Ovary (tissue), 9 donors: ENCODE data around the gene CALML5. TPM values are rescaled to one million over a fixed set of nuclear protein-coding genes. Genes with fewer than 3 reads are reported as not detected.
A peak's percentile ranks its signal among the peaks of the same experiment; 100 is the strongest.

Experiments
- DNase-seq, 5 donors: peaks; one replicate each; pipeline ENCODE4 v3.0.0-alpha.2; 2019 to 2020
- H3K27ac ChIP-seq, 2 donors: fragments of 200-600 bp; one replicate each; pipeline versions ENCODE4 v1.5.1 to v1.8.0; 2019 to 2022
- H3K27me3 ChIP-seq: fragments of 200-600 bp; one replicate; pipeline ENCODE4 v1.8.0; 2022
- H3K36me3 ChIP-seq: fragments of 200-600 bp; sonication (generic); one replicate; pipeline ENCODE4 v1.5.1; 2019
- H3K4me1 ChIP-seq: one replicate; pipeline ENCODE4 v1.8.1; 2013; ENCODE audit warnings: mild to moderate bottlenecking, moderate library complexity; ENCODE audit not compliant: insufficient read depth
- H3K4me3 ChIP-seq: fragments of 200-600 bp; sonication (generic); one replicate; pipeline ENCODE4 v1.5.1; 2017
- H3K9me3 ChIP-seq, 2 donors: fragments of 200-600 bp in 1 of 2; sonication (generic) in 1 of 2; one replicate each; pipeline versions ENCODE4 v1.5.1 to v1.8.1; 2013 to 2019; ENCODE audit warnings: mild to moderate bottlenecking in 1 of 2, moderate library complexity in 1 of 2
- EP300 ChIP-seq: sonication (generic); formaldehyde crosslinking; IDR thresholded peaks from one replicate; pipeline ENCODE4 v1.6.1; 2017; ENCODE audit warnings: antibody characterized with exemption
- POLR2A ChIP-seq: fragments of 450-650 bp; IDR thresholded peaks from one replicate; pipeline ENCODE4 v1.6.1; 2017; ENCODE audit warnings: antibody characterized with exemption, mild to moderate bottlenecking, moderate library complexity
- WGBS, 3 donors: extraction: QIAGEN DNeasy Blood & Tissue Kit in 1 of 3; methylation state at CpG; one replicate each; pipeline versions ENCODE4 v1.1.5 to v1.1.7; 2013 to 2017; 5-methylcytosine and 5-hydroxymethylcytosine counted together
- intact Hi-C, 4 donors: fragments of 100-400 bp; cut with DNase I; formaldehyde crosslinking; loops; one replicate each; pipeline versions ENCODE4 v1.11.0 to v1.15.1; 2022 to 2023
- polyA plus RNA-seq, 2 donors: library from polyadenylated mRNA; stranded (reverse); fragments of 200-250 nt in 1 of 2; fragments of 350-450 nt in 1 of 2; fragmentation: Illumina TruSeq in 1 of 2; extraction: RNeasy Lipid Tissue Mini Kit (QIAGEN cat#74804) in 1 of 2; gene quantifications; one replicate each; pipeline ENCODE4 v1.2.3, GENCODE V29; 2013 to 2014
- total RNA-seq, 7 donors: library from RNA; depleted of rRNA in 2 of 7; stranded (reverse); fragments of >200 nt in 2 of 7; fragmentation: NEBNext Ultra II Directional in 3 of 7; extraction: Animal tissue kit (Norgen Biotek cat#: 25700) in 3 of 7; gene quantifications; one replicate each; pipeline versions ENCODE4 v1.1.0 to v1.2.4, GENCODE V29; 2016 to 2023
- TF ChIP-seq, protein P1 (sequence below), 3 donors: fragments of 450-650 bp in 2 of 3; fragments of 200-600 bp in 1 of 3; IDR thresholded peaks; one replicate each; pipeline versions ENCODE4 v1.5.1 to v1.8.0; 2016 to 2022; ENCODE audit warnings: antibody characterized with exemption in 3 of 3, mild to moderate bottlenecking in 1 of 3
- donor health status: DM: no; HTN: no; CAD: no; lungs with moderate emphysema.
- donor health status: DM: no; HTN: no; CAD: no.
- donor health status: Bipolar disorder and iron deficiency.
- donor health status: DM: yes; HTN: yes; CAD: no.
- donor health status: DM: no; HTN: no; CAD: no.
- donor health status: DM: yes; HTN: yes; CAD: no.

Gene CALML5
- total and polyA plus RNA-seq, 9 donors, result 1.7 TPM; not detected in 8

DNA sequence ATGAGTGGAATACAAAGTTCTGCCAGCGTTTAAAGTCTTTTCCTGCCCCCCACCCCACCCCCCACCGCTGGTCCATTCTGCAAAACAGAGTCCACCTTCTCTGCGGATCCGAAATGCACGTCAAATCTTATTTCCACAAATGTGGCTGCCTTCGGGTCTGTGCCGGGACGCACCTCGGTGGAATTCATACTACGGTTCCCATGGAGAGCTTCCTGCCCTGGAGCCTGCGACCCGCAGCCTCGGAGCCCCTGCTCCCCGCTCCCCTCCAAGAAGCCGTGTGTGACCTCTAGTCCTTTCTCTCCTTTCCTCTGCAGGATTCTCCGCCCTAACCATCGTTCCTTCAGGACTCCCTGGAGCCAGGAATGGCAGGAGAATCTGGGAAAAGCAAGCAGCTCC, 12.5 kb upstream of the CALML5 start:
- Histone ChIP-seq H3K27ac (no peak overlapping the region), H3K27me3 (no peaks in the 10 kb centered on the region), H3K36me3 (no peaks in the 10 kb centered on the region), H3K4me1 (no peaks in the 10 kb centered on the region), H3K4me3 (no peak overlapping the region), H3K9me3 (no peaks in the 10 kb centered on the region)
- TF ChIP-seq EP300 (no peak), POLR2A (no peak)
- TF ChIP-seq, protein P1, sequence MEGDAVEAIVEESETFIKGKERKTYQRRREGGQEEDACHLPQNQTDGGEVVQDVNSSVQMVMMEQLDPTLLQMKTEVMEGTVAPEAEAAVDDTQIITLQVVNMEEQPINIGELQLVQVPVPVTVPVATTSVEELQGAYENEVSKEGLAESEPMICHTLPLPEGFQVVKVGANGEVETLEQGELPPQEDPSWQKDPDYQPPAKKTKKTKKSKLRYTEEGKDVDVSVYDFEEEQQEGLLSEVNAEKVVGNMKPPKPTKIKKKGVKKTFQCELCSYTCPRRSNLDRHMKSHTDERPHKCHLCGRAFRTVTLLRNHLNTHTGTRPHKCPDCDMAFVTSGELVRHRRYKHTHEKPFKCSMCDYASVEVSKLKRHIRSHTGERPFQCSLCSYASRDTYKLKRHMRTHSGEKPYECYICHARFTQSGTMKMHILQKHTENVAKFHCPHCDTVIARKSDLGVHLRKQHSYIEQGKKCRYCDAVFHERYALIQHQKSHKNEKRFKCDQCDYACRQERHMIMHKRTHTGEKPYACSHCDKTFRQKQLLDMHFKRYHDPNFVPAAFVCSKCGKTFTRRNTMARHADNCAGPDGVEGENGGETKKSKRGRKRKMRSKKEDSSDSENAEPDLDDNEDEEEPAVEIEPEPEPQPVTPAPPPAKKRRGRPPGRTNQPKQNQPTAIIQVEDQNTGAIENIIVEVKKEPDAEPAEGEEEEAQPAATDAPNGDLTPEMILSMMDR (IDR thresholded peaks at IDR 0.05), result no peak
- DNase-seq, result no peak
- WGBS, 3 donors, result 89 to 94% (median 92%) methylated on average over 17 of the region's 17 CpGs
- intact Hi-C loops, result no loop called here

DNA sequence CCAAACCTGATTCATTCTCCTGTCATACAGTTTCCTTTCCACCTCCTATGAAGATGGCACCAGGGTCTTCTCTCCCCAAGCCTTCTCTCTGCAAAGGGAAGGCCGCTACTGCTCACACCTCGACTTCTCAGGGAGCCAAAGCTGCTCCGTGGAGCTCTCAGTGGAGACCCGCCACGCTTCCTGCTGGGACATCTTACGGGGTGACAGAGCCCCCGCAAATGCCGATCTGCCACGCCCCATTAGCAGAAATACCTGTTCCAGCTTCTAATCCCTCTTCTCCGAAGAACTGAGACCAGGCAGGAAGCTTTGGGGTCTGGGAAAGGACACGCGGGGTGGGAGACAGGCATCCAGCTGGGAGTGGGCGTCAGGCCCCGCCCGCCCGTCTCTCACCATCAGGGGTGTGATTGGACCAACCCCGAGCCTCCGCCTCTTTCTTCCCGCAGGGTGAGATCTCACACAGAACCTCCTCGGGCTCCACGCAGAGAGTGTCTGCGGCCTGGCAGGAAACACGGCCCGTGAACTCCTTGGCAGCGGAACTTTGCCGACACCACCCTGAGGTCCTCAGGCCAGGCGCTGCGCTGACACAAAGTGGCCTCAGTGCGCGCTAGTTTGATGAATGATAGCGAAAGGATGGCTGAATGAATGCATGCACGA, 12.0 kb upstream of the CALML5 start:
- intact Hi-C loops, result no loop called here
- no peaks in the 10 kb centered on the region for H3K9me3 ChIP-seq
- H3K27ac ChIP-seq, result no peak overlapping the region
- WGBS, 3 donors, result 91 to 95% (median 91%) methylated on average over 32 of the region's 32 CpGs
- TF ChIP-seq EP300 (no peak), POLR2A (no peak)
- TF ChIP-seq, protein P1 (IDR thresholded peaks at IDR 0.05), result no peak
- peak in 1 of 5 donors; percentile 23 for DNase-seq
- H3K36me3 ChIP-seq, result no peaks in the 10 kb centered on the region
- no peaks in the 10 kb centered on the region for H3K27me3 ChIP-seq
- H3K4me1 ChIP-seq, result no peaks in the 10 kb centered on the region
- no peak overlapping the region for H3K4me3 ChIP-seq

DNA sequence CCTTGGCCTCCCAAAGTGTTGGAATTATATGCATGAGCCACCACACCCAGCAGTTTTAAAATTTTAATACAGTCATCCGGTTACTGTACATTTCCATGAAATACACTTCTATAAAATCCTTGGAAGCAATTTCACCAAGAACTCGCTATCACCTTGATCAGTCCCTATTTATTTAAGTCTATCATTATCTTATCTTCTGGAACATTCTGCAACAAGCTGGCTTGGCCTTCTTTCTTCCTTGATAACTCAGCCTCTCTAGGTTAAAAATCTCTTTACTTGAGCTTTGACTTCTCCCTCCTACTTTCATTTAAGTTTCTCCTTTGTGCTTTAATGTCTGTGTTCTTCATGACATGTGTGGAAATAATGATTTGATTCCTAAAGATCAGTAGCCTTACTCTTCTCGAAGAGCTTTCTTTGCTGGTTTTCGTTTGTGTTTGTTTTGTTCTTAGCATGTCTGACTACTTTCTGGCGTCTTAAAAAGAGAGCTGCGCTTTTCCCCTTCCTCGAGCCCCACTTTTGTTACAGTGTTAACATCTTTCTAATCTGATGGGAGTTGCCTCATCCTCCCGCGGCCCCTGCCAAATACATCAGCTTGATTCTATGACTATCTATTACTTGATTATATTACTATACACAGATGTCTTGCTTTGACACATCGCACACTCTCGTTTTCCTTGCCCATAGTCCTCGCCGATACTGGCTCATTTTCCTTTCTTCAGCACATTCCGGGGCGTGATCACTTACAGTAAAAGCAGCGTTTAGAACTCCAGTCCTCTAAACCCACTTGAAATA, 11.1 kb upstream of the CALML5 start:
- Histone ChIP-seq H3K9me3 (no peaks in the 10 kb centered on the region), H3K4me1 (no peaks in the 10 kb centered on the region), H3K27ac (no peak overlapping the region), H3K36me3 (no peaks in the 10 kb centered on the region), H3K4me3 (no peak overlapping the region), H3K27me3 (no peaks in the 10 kb centered on the region)
- DNase-seq, result no peak
- intact Hi-C loops, result no loop called here
- 65 to 77% (median 69%) methylated on average over 16 of the region's 16 CpGs for WGBS, 3 donors
- TF ChIP-seq EP300, result no peak
- TF ChIP-seq, protein P1 (IDR thresholded peaks at IDR 0.05), result no peak
- no peak for TF ChIP-seq POLR2A

DNA sequence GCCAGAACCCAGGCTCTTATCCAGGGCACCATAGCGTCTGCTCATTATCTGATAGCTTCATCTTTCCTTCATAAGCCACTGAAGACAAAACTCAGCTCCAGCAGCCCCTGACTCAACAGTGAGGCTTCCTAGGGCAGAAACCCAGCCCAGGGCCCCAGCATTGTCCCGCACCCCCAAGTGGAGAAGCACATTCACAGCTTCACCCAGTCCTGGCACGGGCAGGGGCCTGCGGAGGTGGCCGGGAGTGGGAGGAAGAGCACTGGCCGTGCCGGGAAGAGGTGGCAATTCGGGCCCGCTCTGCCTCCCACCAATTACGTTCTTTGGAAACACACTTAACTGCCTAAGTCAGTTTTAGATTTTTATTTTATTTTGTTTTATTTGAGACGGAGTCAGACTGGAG, 10.3 kb upstream of the CALML5 start:
- intact Hi-C loops, result no loop called here
- no peak for DNase-seq
- H3K36me3 ChIP-seq, result no peaks in the 10 kb centered on the region
- no peak overlapping the region for H3K27ac ChIP-seq
- TF ChIP-seq EP300 (no peak), POLR2A (no peak)
- TF ChIP-seq, protein P1 (IDR thresholded peaks at IDR 0.05), result no peak
- WGBS, 3 donors, result 94 to 95% (median 95%) methylated on average over 11 of the region's 11 CpGs
- no peaks in the 10 kb centered on the region for H3K27me3 ChIP-seq
- no peaks in the 10 kb centered on the region for H3K4me1 ChIP-seq
- H3K9me3 ChIP-seq, result no peaks in the 10 kb centered on the region
- no peak overlapping the region for H3K4me3 ChIP-seq
